ENCODE results near the gene SULT2B1. TPM values are rescaled to one million over a fixed set of nuclear protein-coding genes. Genes with fewer than 3 reads are reported as not detected.

SULT2B1 gene
- total RNA-seq, 4 donors from 2014 or later: 1.0 TPM; not detected in 3

- Histone ChIP-seq H3K4me3 (peak overlapping the region; percentile 63 to 81 (median 78)), H3K36me3 (no peaks in the 10 kb centered on the region), H3K27me3 (no peaks in the 10 kb centered on the region), H3K27ac (replicated peaks in 1 of 4) (peak overlapping the region; percentile 95 to 100 (median 96)), H3K4me1 (peaks cover 31 to 54% (median 43%) of the 10 kb centered on the region in 4 donors), H3K9me3 (no peaks in the 10 kb centered on the region)
- WGBS: 71% methylated on average over 16 of the region's 16 CpGs
- no peak for DNase-seq (ENCODE audit: extremely low spot score)
- no peak for TF ChIP-seq POLR2A (IDR thresholded peaks at IDR 0.05; ENCODE audit: low read depth)
- no peak for TF ChIP-seq CTCF (IDR thresholded peaks at IDR 0.05)
- no peak for TF ChIP-seq POLR2AphosphoS5 (IDR thresholded peaks at IDR 0.05)
- TF ChIP-seq EP300 (IDR thresholded peaks at IDR 0.05): no peak
- intact Hi-C loops (cut with DNase I): no loop called here
Observed at GRCh38 chr19:48638831-48639381, 86.9 kb downstream of the SULT2B1 start.

GRCh38 chr19:48639483-48640375 is 87.8 kb downstream of the SULT2B1 start:
- Histone ChIP-seq H3K27ac (replicated peaks in 1 of 4) (peak overlapping the region in 2 of 4 donors; percentile 97 to 100), H3K4me3 (no peak overlapping the region), H3K4me1 (peaks cover 27 to 52% (median 42%) of the 10 kb centered on the region in 4 donors), H3K36me3 (no peaks in the 10 kb centered on the region), H3K9me3 (no peaks in the 10 kb centered on the region), H3K27me3 (no peaks in the 10 kb centered on the region)
- intact Hi-C loops (cut with DNase I): loop anchor here (10.0 kb wide), 2 partner anchors 155 to 205 kb away; no protein-coding TSS in a partner anchor
- TF ChIP-seq EP300 (IDR thresholded peaks at IDR 0.05) (no peak), CTCF (IDR thresholded peaks at IDR 0.05) (no peak), POLR2AphosphoS5 (IDR thresholded peaks at IDR 0.05) (no peak), POLR2A (IDR thresholded peaks at IDR 0.05; ENCODE audit: low read depth) (no peak)
- DNase-seq (ENCODE audit: extremely low spot score): no peak
- 67% methylated on average over 31 of the region's 33 CpGs for WGBS

GRCh38 chr19:48641850-48642249 is 89.9 kb downstream of the SULT2B1 start:
- 92% methylated on average over 2 of the region's 2 CpGs for WGBS
- Histone ChIP-seq H3K4me3 (no peak overlapping the region), H3K36me3 (no peaks in the 10 kb centered on the region), H3K27me3 (no peaks in the 10 kb centered on the region), H3K27ac (replicated peaks in 1 of 4) (no peak overlapping the region), H3K4me1 (peaks cover 25 to 49% (median 41%) of the 10 kb centered on the region in 4 donors), H3K9me3 (no peaks in the 10 kb centered on the region)
- intact Hi-C loops (cut with DNase I): loop anchor here (10.0 kb wide), 2 partner anchors 153 to 203 kb away; no protein-coding TSS in a partner anchor
- DNase-seq (ENCODE audit: extremely low spot score): no peak
- TF ChIP-seq CTCF (IDR thresholded peaks at IDR 0.05) (no peak), POLR2AphosphoS5 (IDR thresholded peaks at IDR 0.05) (no peak)

- intact Hi-C loops (cut with DNase I): loop anchor here (10.0 kb wide), 2 partner anchors 152 to 202 kb away; no protein-coding TSS in a partner anchor
- Histone ChIP-seq H3K9me3 (no peaks in the 10 kb centered on the region), H3K36me3 (no peaks in the 10 kb centered on the region), H3K27me3 (no peaks in the 10 kb centered on the region), H3K27ac (replicated peaks in 1 of 4) (no peak overlapping the region), H3K4me1 (peaks cover 23 to 43% (median 38%) of the 10 kb centered on the region in 4 donors), H3K4me3 (no peak overlapping the region)
- TF ChIP-seq POLR2A (IDR thresholded peaks at IDR 0.05; ENCODE audit: low read depth) (no peak), CTCF (IDR thresholded peaks at IDR 0.05) (no peak), EP300 (IDR thresholded peaks at IDR 0.05) (no peak), POLR2AphosphoS5 (IDR thresholded peaks at IDR 0.05) (no peak)
- 94% methylated on average over 5 of the region's 5 CpGs for WGBS
- no peak for DNase-seq (ENCODE audit: extremely low spot score)
Observed at GRCh38 chr19:48642862-48643261, 90.9 kb downstream of the SULT2B1 start.

Measured in esophagus muscularis mucosa (tissue), 4 donors.